K562 (cell line): ENCODE results near the gene ATAD5. TPM values are rescaled to one million over a fixed set of nuclear protein-coding genes. Genes with fewer than 3 reads are reported as not detected.

Source experiments
- ATF7 ChIP-seq: fragments of 450-650 bp; IDR thresholded peaks from 2 replicates; pipeline ENCODE4 v1.7.1; 2014; ENCODE audit warnings: mild to moderate bottlenecking, moderate library complexity
- CREM ChIP-seq: IDR thresholded peaks from 2 replicates; pipeline ENCODE4 v1.6.1; 2014; ENCODE audit warnings: antibody characterized with exemption, low read depth
- CXXC5 ChIP-seq: fragments of 250-450 bp; sonication (Bioruptor Pico); IDR thresholded peaks from 2 replicates; pipeline ENCODE4 v1.8.0; 2022; ENCODE audit warnings: inconsistent platforms, mild to moderate bottlenecking, moderate library complexity
- ELF1 ChIP-seq: fragments of 200-800 bp; sonication (Bioruptor generic); IDR thresholded peaks from 2 replicates; pipeline ENCODE4 v1.6.1; 2016; ENCODE audit warnings: missing genetic modification characterization, missing compliant biosample characterization
- GATAD2B ChIP-seq: fragments of 450-650 bp; IDR thresholded peaks from 2 replicates; pipeline ENCODE4 v1.6.1; 2017; ENCODE audit warnings: mild to moderate bottlenecking, borderline replicate concordance
- HDAC2 ChIP-seq: fragments of 450-650 bp; IDR thresholded peaks from 2 replicates; pipeline ENCODE4 v1.6.1; 2016; ENCODE audit warnings: mild to moderate bottlenecking
- HLTF ChIP-seq: fragments of 450-650 bp; IDR thresholded peaks from 2 replicates; pipeline ENCODE4 v1.6.1; 2016
- HOXB6 ChIP-seq: fragments of 250-450 bp; sonication (Bioruptor Pico); IDR thresholded peaks from 2 replicates; pipeline ENCODE4 v1.5.1; 2022; ENCODE audit warnings: mild to moderate bottlenecking, borderline replicate concordance
- ILK ChIP-seq: fragments of 450-650 bp; IDR thresholded peaks from 2 replicates; pipeline ENCODE4 v1.6.1; 2016; ENCODE audit warnings: missing genetic modification characterization, low read depth, mild to moderate bottlenecking, missing compliant biosample characterization, moderate library complexity, borderline replicate concordance
- KLF6 ChIP-seq: fragments of 250-450 bp; sonication (Bioruptor Pico); IDR thresholded peaks from 2 replicates; pipeline ENCODE4 v1.4.0; 2020; ENCODE audit warnings: mild to moderate bottlenecking, moderate library complexity, borderline replicate concordance
- NFE2L1 ChIP-seq: fragments of 450-650 bp; IDR thresholded peaks from 2 replicates; pipeline ENCODE4 v1.6.1; 2016; ENCODE audit warnings: missing genetic modification characterization, low read depth, mild to moderate bottlenecking, missing compliant biosample characterization, moderate library complexity, borderline replicate concordance
- NFYB ChIP-seq: IDR thresholded peaks from 2 replicates; pipeline ENCODE4 v1.6.1; 2011; ENCODE audit warnings: mild to moderate bottlenecking, moderate library complexity; ENCODE audit not compliant: insufficient read length; ENCODE audit errors: extremely low read depth
- NR4A1 ChIP-seq, 2 experiments: fragments of 250-450 bp in 1 of 2; fragments of 450-650 bp in 1 of 2; sonication (Bioruptor Pico) in 1 of 2; IDR thresholded peaks; 2 replicates each; pipeline versions ENCODE4 v1.4.0 to v1.6.1; 2016 to 2020; ENCODE audit warnings: mild to moderate bottlenecking in 2 of 2, missing compliant biosample characterization in 1 of 2, missing genetic modification characterization in 1 of 2, moderate library complexity in 1 of 2
- PHF8 ChIP-seq: fragments of 200-600 bp; sonication (generic); IDR thresholded peaks from 2 replicates; pipeline ENCODE4 v1.6.1; 2012; ENCODE audit warnings: mixed run types, mild to moderate bottlenecking, inconsistent platforms, low read length, moderate library complexity, borderline replicate concordance
- RBBP5 ChIP-seq: fragments of 200-600 bp; sonication (generic); IDR thresholded peaks from 2 replicates; pipeline ENCODE4 v1.6.1; 2012; ENCODE audit warnings: borderline replicate concordance, mild to moderate bottlenecking, low read length, control low read depth, inconsistent platforms; ENCODE audit not compliant: insufficient read depth, poor library complexity, severe bottlenecking
- RBM25 ChIP-seq: fragments of 200-400 bp; formaldehyde crosslinking; IDR thresholded peaks from 2 replicates; pipeline ENCODE4 v1.6.1; 2018; ENCODE audit warnings: low read length, low read depth, moderate library complexity; ENCODE audit not compliant: severe bottlenecking
- SOX6 ChIP-seq: fragments of 450-650 bp; IDR thresholded peaks from 2 replicates; pipeline ENCODE4 v1.6.1; 2014; ENCODE audit warnings: mild to moderate bottlenecking
- SRF ChIP-seq, 2 experiments: fragments of 250-450, 450-650 bp in 1 of 2; sonication (Bioruptor Pico) in 1 of 2; sonication (generic) in 1 of 2; formaldehyde crosslinking; IDR thresholded peaks; 2 replicates each; pipeline versions ENCODE4 v1.5.0 to v1.5.1; 2020 to 2022; ENCODE audit warnings: mild to moderate bottlenecking in 1 of 2, missing genetic modification reagents in 1 of 2
- TCF3 ChIP-seq: sonication (generic); formaldehyde crosslinking; IDR thresholded peaks from 2 replicates; pipeline ENCODE4 v1.4.0; 2020; ENCODE audit warnings: mild to moderate bottlenecking, missing genetic modification reagents
- XRCC4 ChIP-seq: IDR thresholded peaks from one replicate; pipeline ENCODE4 v1.6.1; 2011; ENCODE audit not compliant: insufficient read depth, insufficient read length; ENCODE audit errors: extremely low read depth
- YY1 ChIP-seq, 3 experiments: IDR thresholded peaks; 2 replicates each; pipeline ENCODE4 v1.6.1; 2011; ENCODE audit warnings: low read length in 2 of 3, mild to moderate bottlenecking in 2 of 3, moderate library complexity in 2 of 3, borderline replicate concordance in 1 of 3, control low read depth in 1 of 3, low read depth in 1 of 3; ENCODE audit not compliant: insufficient read depth in 3 of 3, insufficient replicate concordance in 2 of 3, control insufficient read depth in 1 of 3, insufficient read length in 1 of 3; ENCODE audit errors: extremely low read depth in 1 of 3
- ZFP91 ChIP-seq: sonication (generic); formaldehyde crosslinking; IDR thresholded peaks from 2 replicates; pipeline ENCODE4 v1.8.0; 2022; ENCODE audit warnings: mild to moderate bottlenecking, missing genetic modification reagents
- ZNF695 ChIP-seq: fragments of 450-650 bp; formaldehyde crosslinking; IDR thresholded peaks from 2 replicates; pipeline ENCODE4 v1.4.0; 2020; ENCODE audit warnings: mild to moderate bottlenecking, moderate library complexity
- polyA plus RNA-seq, 8 experiments: library from polyadenylated mRNA; depleted of rRNA in 4 of 8; stranded (reverse) in 5 of 8; unstranded in 3 of 8; fragments of >200 nt; fragmentation: Nextera tagmentation in 2 of 8; fragmentation: Illumina TruSeq in 1 of 8; extraction: Ambion mirVana in 2 of 8; extraction: Trizol in 1 of 8; gene quantifications; 2 replicates each; pipeline versions ENCODE4 v1.2.1 to v1.2.3, GENCODE V29; 2011 to 2014; ENCODE audit warnings: inconsistent platforms in 1 of 8, missing spikeins in 1 of 8
- total RNA-seq, 7 experiments: library from RNA; depleted of rRNA in 6 of 7; stranded (reverse); fragments of >200 nt in 6 of 7; fragmentation: Illumina TruSeq in 2 of 7; extraction: Trizol in 2 of 7; gene quantifications; 2 replicates each; pipeline versions ENCODE4 v1.2.1 to v1.2.3, GENCODE V29; 2011 to 2021; ENCODE audit warnings: low replicate concordance in 1 of 7
- TF ChIP-seq, protein P1 (sequence below): sonication (generic); formaldehyde crosslinking; IDR thresholded peaks from 2 replicates; pipeline ENCODE4 v1.8.1; 2022; ENCODE audit warnings: missing genetic modification reagents

Gene ATAD5
- total and polyA plus RNA-seq, 9 of the 15 experiments (the other 6 are each of a cell fraction or from before 2014, with no cell fraction given): 4.6 to 25.6 (median 19.5) TPM

DNA sequence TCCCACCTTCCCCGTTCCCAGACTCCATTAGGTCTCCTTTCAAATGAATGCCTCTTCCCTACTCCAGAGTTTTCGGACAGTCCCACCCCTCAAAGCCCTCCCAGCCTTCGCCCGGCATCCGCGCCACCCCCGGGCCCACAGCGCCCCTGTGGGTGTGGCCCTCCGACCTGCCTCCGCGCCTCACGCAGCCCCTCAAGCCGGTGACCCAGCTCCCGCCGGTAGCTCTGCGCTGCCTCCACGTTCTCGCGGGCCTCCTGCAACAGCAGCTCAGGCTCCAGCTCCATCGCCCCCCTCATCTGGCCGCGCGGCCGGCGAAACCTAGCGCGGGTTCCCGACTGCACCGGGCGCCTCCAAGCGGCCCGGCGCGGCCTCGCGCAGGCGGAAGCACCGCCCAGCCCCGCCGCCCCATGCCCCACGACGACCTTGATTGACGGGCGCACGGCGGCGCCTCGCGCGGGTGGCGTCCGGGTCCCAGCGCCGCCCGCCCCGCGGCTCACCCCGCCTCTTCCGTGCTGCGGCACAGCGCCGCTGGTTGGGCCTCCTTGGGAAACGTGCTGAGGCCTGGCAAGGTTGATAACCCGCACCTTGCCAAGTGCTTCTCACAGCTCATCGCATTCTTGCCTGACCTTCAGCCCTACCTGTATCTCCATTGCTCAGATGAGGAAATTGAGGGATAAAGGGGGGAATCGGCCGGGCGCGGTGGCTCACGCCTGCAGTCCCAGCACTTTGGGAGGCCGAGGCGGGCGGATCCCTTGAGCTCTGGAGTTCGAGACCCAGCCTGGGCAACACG lies 7.2 kb upstream of the ATAD5 start, which contains the start of gene CRLF3 (continued):
- TF ChIP-seq ZFP91 (CRISPR knock-in tag) (no peak), PHF8 (peak; percentile 89; the same call in 1 of the 2 replicates), HDAC2 (peak; percentile 28; the same call in 1 of the 2 replicates), ILK (no peak), RBM25 (peak; percentile 16), GATAD2B (peak; percentile 96), CREM (peak; percentile 72), TCF3 (peak; percentile 73), YY1 (IDR thresholded peaks at IDR 0.05; ENCODE audit: borderline replicate concordance in 1 of 3, control insufficient read depth in 1 of 3, extremely low read depth in 1 of 3, insufficient read depth in 3 of 3, insufficient read length in 1 of 3, insufficient replicate concordance in 2 of 3, low read depth in 1 of 3, low read length in 2 of 3) (peak in 2 of 3 experiments; percentile 76 to 82), ATF7 (peak; percentile 66; the same call in 1 of the 2 replicates), NR4A1 (CRISPR knock-in tag; IDR thresholded peaks at IDR 0.05) (peak; percentile 45; the same call in 1 of the 2 replicates), NR4A1 (tag; IDR thresholded peaks at IDR 0.05) (0 out of 2 replicates have a peak, but pooled peaks have one; percentile 28), NFYB (no peak), CXXC5 (CRISPR knock-in tag) (peak; percentile 100), SRF (CRISPR knock-in tag; IDR thresholded peaks at IDR 0.05) (peak in 1 of 2 experiments; percentile 51; a peak in 1 of 4 replicates), ELF1 (tag) (peak; percentile 90), NFE2L1 (tag) (no peak), SOX6 (peak; percentile 60; the same call in 1 of the 2 replicates), KLF6 (no peak), ZNF695 (CRISPR knock-in tag) (no peak), HOXB6 (CRISPR knock-in tag) (no peak), HLTF (0 out of 2 replicates have a peak, but pooled peaks have one; percentile 24), RBBP5 (peak; percentile 86), XRCC4 (no peak)
- TF ChIP-seq, protein P1, sequence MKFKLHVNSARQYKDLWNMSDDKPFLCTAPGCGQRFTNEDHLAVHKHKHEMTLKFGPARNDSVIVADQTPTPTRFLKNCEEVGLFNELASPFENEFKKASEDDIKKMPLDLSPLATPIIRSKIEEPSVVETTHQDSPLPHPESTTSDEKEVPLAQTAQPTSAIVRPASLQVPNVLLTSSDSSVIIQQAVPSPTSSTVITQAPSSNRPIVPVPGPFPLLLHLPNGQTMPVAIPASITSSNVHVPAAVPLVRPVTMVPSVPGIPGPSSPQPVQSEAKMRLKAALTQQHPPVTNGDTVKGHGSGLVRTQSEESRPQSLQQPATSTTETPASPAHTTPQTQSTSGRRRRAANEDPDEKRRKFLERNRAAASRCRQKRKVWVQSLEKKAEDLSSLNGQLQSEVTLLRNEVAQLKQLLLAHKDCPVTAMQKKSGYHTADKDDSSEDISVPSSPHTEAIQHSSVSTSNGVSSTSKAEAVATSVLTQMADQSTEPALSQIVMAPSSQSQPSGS (CRISPR knock-in tag): no peak
